GM18868 (cell line): ENCODE data around the gene CPA1.
"Not testable (repeated sequence)": the region's sequence is repeated elsewhere in the genome, so short reads cannot be mapped to it uniquely, and the experiment has no call there.

Experiments
- ATAC-seq: cut with Tn5 transposase; IDR thresholded peaks from one replicate; pipeline ENCODE4 v1.9.1; 2021; ENCODE audit warnings: mild to moderate bottlenecking, moderate library complexity; ENCODE audit not compliant: unreplicated experiment

CPA1 gene

GRCh38 chr7:130371046-130371445 is 9.2 kb upstream of the CPA1 start:
- no peak for ATAC-seq

- no peak for ATAC-seq
Measured at GRCh38 chr7:130372402-130373165, 7.7 kb upstream of the CPA1 start.

GRCh38 chr7:130374507-130374906 is 5.8 kb upstream of the CPA1 start:
- no peak for ATAC-seq

GRCh38 chr7:130376461-130376860 is 3.8 kb upstream of the CPA1 start:
- not testable (repeated sequence) for ATAC-seq

- no peak for ATAC-seq
Measured at GRCh38 chr7:130377178-130377577, 3.1 kb upstream of the CPA1 start.

GRCh38 chr7:130379019-130379418 is 1.3 kb upstream of the CPA1 start:
- no peak for ATAC-seq

- no peak for ATAC-seq
Measured at GRCh38 chr7:130379532-130379920, 768 bp upstream of the CPA1 start.

- ATAC-seq, result no peak
Measured at GRCh38 chr7:130380861-130381455, 664 bp downstream of the CPA1 start.

GRCh38 chr7:130381468-130382312 is 1.4 kb downstream of the CPA1 start:
- ATAC-seq, result no peak

GRCh38 chr7:130383187-130383980 is 3.1 kb downstream of the CPA1 start:
- ATAC-seq, result no peak

GRCh38 chr7:130384371-130384801 is 4.1 kb downstream of the CPA1 start:
- ATAC-seq, result no peak

- no peak for ATAC-seq
Measured at GRCh38 chr7:130384841-130385599, 4.7 kb downstream of the CPA1 start.

- no peak for ATAC-seq
Measured at GRCh38 chr7:130385600-130386066, 5.3 kb downstream of the CPA1 start.

- no peak for ATAC-seq
Measured at GRCh38 chr7:130386876-130387275, 6.6 kb downstream of the CPA1 start.

- no peak for ATAC-seq
Measured at GRCh38 chr7:130387306-130387627, 7.0 kb downstream of the CPA1 start.

GRCh38 chr7:130387628-130388403 is 7.5 kb downstream of the CPA1 start:
- no peak for ATAC-seq

- ATAC-seq, result no peak
Measured at GRCh38 chr7:130388671-130389070, 8.4 kb downstream of the CPA1 start.

- ATAC-seq, result no peak
Measured at GRCh38 chr7:130390486-130390885, 10.2 kb downstream of the CPA1 start.

GRCh38 chr7:130393101-130393561 is 12.8 kb downstream of the CPA1 start:
- ATAC-seq, result no peak
